Measurements from ENCODE around the gene SUN1.

The SUN1 gene

GRCh38 chr7:915291-916218, 83.3 kb downstream of the SUN1 start:
- peak overlapping the region; percentile 49 for H3K27ac Mint-ChIP-seq
- no peak for TF ChIP-seq CTCF (IDR thresholded peaks at IDR 0.05)
- no peaks in the 10 kb centered on the region for H3K9me3 Mint-ChIP-seq
- no peaks in the 10 kb centered on the region for H3K36me3 Mint-ChIP-seq (ENCODE audit: low read depth)
- peak overlapping the region; percentile 75 for H3K4me3 Mint-ChIP-seq
- DNase-seq = peak; percentile 51
- peaks cover 45% of the 10 kb centered on the region for H3K4me1 Mint-ChIP-seq
- peaks cover 14% of the 10 kb centered on the region for H3K27me3 Mint-ChIP-seq (ENCODE audit: low read depth, poor library complexity)

GRCh38 chr7:916291-916941, 84.1 kb downstream of the SUN1 start:
- Mint-ChIP-seq H3K4me3 (peak overlapping the region; percentile 75), H3K36me3 (ENCODE audit: low read depth) (no peaks in the 10 kb centered on the region), H3K27me3 (ENCODE audit: low read depth, poor library complexity) (peaks cover 10% of the 10 kb centered on the region), H3K4me1 (peaks cover 46% of the 10 kb centered on the region), H3K27ac (peak overlapping the region; percentile 88), H3K9me3 (no peaks in the 10 kb centered on the region)
- TF ChIP-seq CTCF (IDR thresholded peaks at IDR 0.05) = no peak
- DNase-seq = no peak

GRCh38 chr7:917255-918117, 85.2 kb downstream of the SUN1 start:
- no peak for TF ChIP-seq CTCF (IDR thresholded peaks at IDR 0.05)
- H3K9me3 Mint-ChIP-seq = no peaks in the 10 kb centered on the region
- peak overlapping the region; percentile 42 for H3K4me3 Mint-ChIP-seq

GRCh38 chr7:918118-918425, 85.8 kb downstream of the SUN1 start:
- peaks cover 46% of the 10 kb centered on the region for H3K4me1 Mint-ChIP-seq
- peak; percentile 0 for DNase-seq
- peaks cover 3% of the 10 kb centered on the region for H3K27me3 Mint-ChIP-seq (ENCODE audit: low read depth, poor library complexity)
- H3K4me3 Mint-ChIP-seq = no peak overlapping the region
- TF ChIP-seq CTCF (IDR thresholded peaks at IDR 0.05) = no peak
- H3K36me3 Mint-ChIP-seq (ENCODE audit: low read depth) = no peaks in the 10 kb centered on the region
- H3K27ac Mint-ChIP-seq = no peak overlapping the region
- no peaks in the 10 kb centered on the region for H3K9me3 Mint-ChIP-seq

More at GRCh38 chr7:917255-918117, 85.2 kb downstream of the SUN1 start:
- no peak overlapping the region for H3K27ac Mint-ChIP-seq
- no peaks in the 10 kb centered on the region for H3K36me3 Mint-ChIP-seq (ENCODE audit: low read depth)
- peaks cover 45% of the 10 kb centered on the region for H3K4me1 Mint-ChIP-seq
- no peak for DNase-seq
- peaks cover 8% of the 10 kb centered on the region for H3K27me3 Mint-ChIP-seq (ENCODE audit: low read depth, poor library complexity)

- Mint-ChIP-seq H3K36me3 (ENCODE audit: low read depth) (no peaks in the 10 kb centered on the region), H3K9me3 (no peaks in the 10 kb centered on the region), H3K27ac (no peak overlapping the region), H3K4me3 (no peak overlapping the region), H3K27me3 (ENCODE audit: low read depth, poor library complexity) (peaks cover 3% of the 10 kb centered on the region), H3K4me1 (peaks cover 47% of the 10 kb centered on the region)
- no peak for TF ChIP-seq CTCF (IDR thresholded peaks at IDR 0.05)
- DNase-seq = peak; percentile 1
Measured at GRCh38 chr7:918441-919113, 86.3 kb downstream of the SUN1 start.

Data from nephron progenitor cell (in vitro differentiated cells).